HepG2 (cell line): Measurements from ENCODE around the gene SLC13A3. TPM values are rescaled to one million over a fixed set of nuclear protein-coding genes. Genes with fewer than 3 reads are reported as not detected.
A peak's percentile ranks its signal among the peaks of the same experiment; 100 is the strongest.

Source experiments
- CBX5 ChIP-seq: sonication (generic); formaldehyde crosslinking; IDR thresholded peaks from 2 replicates; pipeline ENCODE4 v1.4.0; 2020; ENCODE audit warnings: missing genetic modification reagents, borderline replicate concordance
- ELF3 ChIP-seq: IDR thresholded peaks from 2 replicates; pipeline ENCODE4 v1.6.1; 2016; ENCODE audit warnings: missing genetic modification reagents, missing compliant biosample characterization
- HMG20A ChIP-seq: IDR thresholded peaks from 2 replicates; pipeline ENCODE4 v1.6.1; 2016; ENCODE audit warnings: borderline replicate concordance
- KDM3A ChIP-seq: IDR thresholded peaks from 2 replicates; pipeline ENCODE4 v1.6.1; 2018; ENCODE audit warnings: low read depth, missing compliant biosample characterization
- KLF15 ChIP-seq: sonication (generic); formaldehyde crosslinking; IDR thresholded peaks from 2 replicates; pipeline ENCODE4 v1.8.1; 2023; ENCODE audit warnings: borderline replicate concordance, mild to moderate bottlenecking, inconsistent platforms, missing genetic modification reagents, mixed read lengths
- NONO ChIP-seq, 2 experiments: fragments of 450-650 bp in 1 of 2; sonication (generic) in 1 of 2; formaldehyde crosslinking in 1 of 2; IDR thresholded peaks in 1 of 2; conservative IDR thresholded peaks in 1 of 2; 2 replicates each; pipeline versions ENCODE4 v1.6.1 to v1.8.0; 2017 to 2022; ENCODE audit warnings: mild to moderate bottlenecking in 1 of 2, missing genetic modification reagents in 1 of 2, moderate library complexity in 1 of 2
- RBAK ChIP-seq: sonication (generic); formaldehyde crosslinking; IDR thresholded peaks from 2 replicates; pipeline ENCODE4 v1.5.1; 2020; ENCODE audit warnings: mild to moderate bottlenecking, missing genetic modification reagents
- ZEB1 ChIP-seq: IDR thresholded peaks from 2 replicates; pipeline ENCODE4 v1.6.1; 2012; ENCODE audit warnings: mild to moderate bottlenecking, low read depth, inconsistent platforms; ENCODE audit not compliant: insufficient replicate concordance
- ZNF30 ChIP-seq: sonication (generic); formaldehyde crosslinking; IDR thresholded peaks from 2 replicates; pipeline ENCODE4 v1.5.0; 2020; ENCODE audit warnings: mild to moderate bottlenecking, missing genetic modification reagents
- ZNF343 ChIP-seq: sonication (generic); formaldehyde crosslinking; IDR thresholded peaks from 2 replicates; pipeline ENCODE4 v1.4.0; 2020; ENCODE audit warnings: mild to moderate bottlenecking, missing genetic modification reagents
- ZNF776 ChIP-seq: sonication (generic); formaldehyde crosslinking; IDR thresholded peaks from 2 replicates; pipeline ENCODE4 v1.4.0; 2020; ENCODE audit warnings: mild to moderate bottlenecking, missing genetic modification reagents
- polyA plus RNA-seq, 8 experiments: library from polyadenylated mRNA; depleted of rRNA in 3 of 8; stranded (reverse) in 7 of 8; unstranded in 1 of 8; fragments of >200 nt; fragmentation: Illumina TruSeq in 4 of 8; extraction: Trizol in 4 of 8; gene quantifications; 2 replicates each; pipeline versions ENCODE4 v1.2.1 to v1.2.3, GENCODE V29; 2011 to 2016; ENCODE audit warnings: low read depth in 4 of 8, missing spikeins in 1 of 8, mixed read lengths in 1 of 8; ENCODE audit not compliant: insufficient read depth in 1 of 8
- total RNA-seq, 5 experiments: library from RNA; depleted of rRNA; stranded (reverse); fragments of >200 nt; fragmentation: Illumina TruSeq; extraction: Trizol; gene quantifications; 2 replicates each; pipeline ENCODE4 v1.2.3, GENCODE V29; 2016; ENCODE audit warnings: low read depth in 1 of 5
- TF ChIP-seq, protein P1 (sequence below): sonication (generic); formaldehyde crosslinking; IDR thresholded peaks from 2 replicates; pipeline ENCODE4 v1.4.0; 2020; ENCODE audit warnings: missing genetic modification reagents
- TF ChIP-seq, protein P2 (sequence below): sonication (generic); formaldehyde crosslinking; IDR thresholded peaks from 2 replicates; pipeline ENCODE4 v1.9.0; 2021; ENCODE audit warnings: missing genetic modification reagents, mild to moderate bottlenecking, borderline replicate concordance
- TF ChIP-seq, protein P3 (sequence below): sonication (generic); formaldehyde crosslinking; IDR thresholded peaks from 2 replicates; pipeline ENCODE4 v1.4.0; 2020; ENCODE audit warnings: mild to moderate bottlenecking, missing genetic modification reagents
- TF ChIP-seq, protein P4 (sequence below): sonication (generic); formaldehyde crosslinking; IDR thresholded peaks from 2 replicates; pipeline ENCODE4 v1.4.0; 2020; ENCODE audit warnings: mild to moderate bottlenecking, missing genetic modification reagents, borderline replicate concordance
- TF ChIP-seq, protein P5 (sequence below): sonication (generic); formaldehyde crosslinking; IDR thresholded peaks from 2 replicates; pipeline ENCODE4 v1.4.0; 2020; ENCODE audit warnings: mild to moderate bottlenecking, missing genetic modification reagents
- TF ChIP-seq, protein P6 (sequence below): sonication (generic); formaldehyde crosslinking; IDR thresholded peaks from 2 replicates; pipeline ENCODE4 v1.5.1; 2020; ENCODE audit warnings: mild to moderate bottlenecking, missing genetic modification reagents, borderline replicate concordance

SLC13A3 gene
- total and polyA plus RNA-seq, 2 of the 13 experiments (the other 11 are each of a cell fraction or from before 2014, with no cell fraction given): 66.5 to 76.0 TPM

DNA sequence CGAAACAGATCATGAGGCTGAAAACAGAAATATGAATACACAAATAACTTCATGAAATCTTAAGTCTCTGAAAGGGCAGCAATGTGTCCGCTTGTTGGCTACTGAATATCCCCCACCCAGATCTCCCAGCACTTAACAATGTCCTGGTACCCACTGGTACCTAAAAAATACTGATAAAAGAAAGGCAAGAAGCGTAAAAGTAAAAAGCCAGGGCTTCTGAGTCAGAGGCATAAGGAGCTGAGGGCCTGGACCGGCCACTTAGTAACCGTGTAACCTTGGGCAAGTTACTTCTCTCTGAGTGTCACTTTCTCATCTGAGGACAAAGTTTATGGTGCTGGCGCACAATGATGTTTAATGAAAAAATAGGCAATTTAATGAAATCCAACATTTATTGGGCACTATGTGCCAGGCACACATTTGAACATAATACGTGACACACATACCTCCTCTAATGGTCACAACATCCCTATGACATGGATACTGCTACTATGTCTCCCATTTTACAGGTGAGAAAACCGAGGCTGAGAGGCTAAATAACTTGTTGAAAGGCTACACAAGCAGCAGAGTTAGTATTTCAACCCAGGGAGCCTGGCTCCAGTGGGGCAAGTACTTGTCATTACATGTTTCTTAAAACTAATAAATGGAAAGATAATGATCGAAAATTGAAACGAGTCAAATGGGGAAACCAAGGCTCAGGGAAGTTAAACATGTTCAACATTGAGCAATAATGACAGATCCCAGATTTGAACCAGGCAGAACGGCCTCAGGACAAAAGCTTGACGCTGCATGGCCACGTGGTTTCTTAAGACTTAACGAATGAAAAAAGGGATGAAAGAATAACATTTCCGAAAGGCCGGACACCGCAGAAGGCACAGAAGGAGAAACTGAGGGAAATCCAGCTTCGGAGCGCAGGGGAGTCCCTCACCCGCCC lies 37.2 kb upstream of the SLC13A3 start (continued):
- TF ChIP-seq, protein P1, sequence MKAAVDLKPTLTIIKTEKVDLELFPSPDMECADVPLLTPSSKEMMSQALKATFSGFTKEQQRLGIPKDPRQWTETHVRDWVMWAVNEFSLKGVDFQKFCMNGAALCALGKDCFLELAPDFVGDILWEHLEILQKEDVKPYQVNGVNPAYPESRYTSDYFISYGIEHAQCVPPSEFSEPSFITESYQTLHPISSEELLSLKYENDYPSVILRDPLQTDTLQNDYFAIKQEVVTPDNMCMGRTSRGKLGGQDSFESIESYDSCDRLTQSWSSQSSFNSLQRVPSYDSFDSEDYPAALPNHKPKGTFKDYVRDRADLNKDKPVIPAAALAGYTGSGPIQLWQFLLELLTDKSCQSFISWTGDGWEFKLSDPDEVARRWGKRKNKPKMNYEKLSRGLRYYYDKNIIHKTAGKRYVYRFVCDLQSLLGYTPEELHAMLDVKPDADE: no peak
- TF ChIP-seq ZEB1 (no peak), ZNF776 (CRISPR knock-in tag) (no peak), ZNF343 (CRISPR knock-in tag) (no peak), KLF15 (CRISPR knock-in tag) (no peak), RBAK (CRISPR knock-in tag) (no peak), ELF3 (CRISPR knock-in tag) (no peak), HMG20A (CRISPR knock-in tag) (no peak), NONO (IDR thresholded peaks at IDR 0.05) (no peak), NONO (CRISPR knock-in tag; conservative IDR thresholded peaks at IDR 0.05) (no peak), CBX5 (no peak), ZNF30 (no peak), KDM3A (no peak)
- TF ChIP-seq, protein P2, sequence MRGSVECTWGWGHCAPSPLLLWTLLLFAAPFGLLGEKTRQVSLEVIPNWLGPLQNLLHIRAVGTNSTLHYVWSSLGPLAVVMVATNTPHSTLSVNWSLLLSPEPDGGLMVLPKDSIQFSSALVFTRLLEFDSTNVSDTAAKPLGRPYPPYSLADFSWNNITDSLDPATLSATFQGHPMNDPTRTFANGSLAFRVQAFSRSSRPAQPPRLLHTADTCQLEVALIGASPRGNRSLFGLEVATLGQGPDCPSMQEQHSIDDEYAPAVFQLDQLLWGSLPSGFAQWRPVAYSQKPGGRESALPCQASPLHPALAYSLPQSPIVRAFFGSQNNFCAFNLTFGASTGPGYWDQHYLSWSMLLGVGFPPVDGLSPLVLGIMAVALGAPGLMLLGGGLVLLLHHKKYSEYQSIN (CRISPR knock-in tag): no peak; the same call in 1 of the 2 replicates
- TF ChIP-seq, protein P3, sequence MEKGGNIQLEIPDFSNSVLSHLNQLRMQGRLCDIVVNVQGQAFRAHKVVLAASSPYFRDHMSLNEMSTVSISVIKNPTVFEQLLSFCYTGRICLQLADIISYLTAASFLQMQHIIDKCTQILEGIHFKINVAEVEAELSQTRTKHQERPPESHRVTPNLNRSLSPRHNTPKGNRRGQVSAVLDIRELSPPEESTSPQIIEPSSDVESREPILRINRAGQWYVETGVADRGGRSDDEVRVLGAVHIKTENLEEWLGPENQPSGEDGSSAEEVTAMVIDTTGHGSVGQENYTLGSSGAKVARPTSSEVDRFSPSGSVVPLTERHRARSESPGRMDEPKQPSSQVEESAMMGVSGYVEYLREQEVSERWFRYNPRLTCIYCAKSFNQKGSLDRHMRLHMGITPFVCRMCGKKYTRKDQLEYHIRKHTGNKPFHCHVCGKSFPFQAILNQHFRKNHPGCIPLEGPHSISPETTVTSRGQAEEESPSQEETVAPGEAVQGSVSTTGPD (CRISPR knock-in tag): 0 out of 2 replicates have a peak, but pooled peaks have one; percentile 19
- TF ChIP-seq, protein P4, sequence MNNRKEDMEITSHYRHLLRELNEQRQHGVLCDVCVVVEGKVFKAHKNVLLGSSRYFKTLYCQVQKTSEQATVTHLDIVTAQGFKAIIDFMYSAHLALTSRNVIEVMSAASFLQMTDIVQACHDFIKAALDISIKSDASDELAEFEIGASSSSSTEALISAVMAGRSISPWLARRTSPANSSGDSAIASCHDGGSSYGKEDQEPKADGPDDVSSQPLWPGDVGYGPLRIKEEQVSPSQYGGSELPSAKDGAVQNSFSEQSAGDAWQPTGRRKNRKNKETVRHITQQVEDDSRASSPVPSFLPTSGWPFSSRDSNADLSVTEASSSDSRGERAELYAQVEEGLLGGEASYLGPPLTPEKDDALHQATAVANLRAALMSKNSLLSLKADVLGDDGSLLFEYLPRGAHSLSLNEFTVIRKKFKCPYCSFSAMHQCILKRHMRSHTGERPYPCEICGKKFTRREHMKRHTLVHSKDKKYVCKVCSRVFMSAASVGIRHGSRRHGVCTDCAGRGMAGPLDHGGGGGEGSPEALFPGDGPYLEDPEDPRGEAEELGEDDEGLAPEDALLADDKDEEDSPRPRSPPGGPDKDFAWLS (CRISPR knock-in tag): peak; percentile 34; the same call in 1 of the 2 replicates
- TF ChIP-seq, protein P5, sequence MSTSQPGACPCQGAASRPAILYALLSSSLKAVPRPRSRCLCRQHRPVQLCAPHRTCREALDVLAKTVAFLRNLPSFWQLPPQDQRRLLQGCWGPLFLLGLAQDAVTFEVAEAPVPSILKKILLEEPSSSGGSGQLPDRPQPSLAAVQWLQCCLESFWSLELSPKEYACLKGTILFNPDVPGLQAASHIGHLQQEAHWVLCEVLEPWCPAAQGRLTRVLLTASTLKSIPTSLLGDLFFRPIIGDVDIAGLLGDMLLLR: no peak
- TF ChIP-seq, protein P6, sequence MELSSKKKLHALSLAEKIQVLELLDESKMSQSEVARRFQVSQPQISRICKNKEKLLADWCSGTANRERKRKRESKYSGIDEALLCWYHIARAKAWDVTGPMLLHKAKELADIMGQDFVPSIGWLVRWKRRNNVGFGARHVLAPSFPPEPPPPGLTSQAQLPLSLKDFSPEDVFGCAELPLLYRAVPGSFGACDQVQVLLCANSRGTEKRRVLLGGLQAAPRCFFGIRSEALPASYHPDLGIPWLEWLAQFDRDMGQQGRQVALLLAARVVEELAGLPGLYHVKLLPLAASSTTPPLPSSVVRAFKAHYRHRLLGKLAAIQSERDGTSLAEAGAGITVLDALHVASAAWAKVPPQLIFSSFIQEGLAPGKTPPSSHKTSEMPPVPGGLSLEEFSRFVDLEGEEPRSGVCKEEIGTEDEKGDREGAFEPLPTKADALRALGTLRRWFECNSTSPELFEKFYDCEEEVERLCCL (CRISPR knock-in tag): no peak
